ENCODE data around the gene NXPH3. TPM values are rescaled to one million over a fixed set of nuclear protein-coding genes. Genes with fewer than 3 reads are reported as not detected.
"Not testable (repeated sequence)": the region's sequence is repeated elsewhere in the genome, so short reads cannot be mapped to it uniquely, and the experiment has no call there.

The NXPH3 gene
- total RNA-seq = 4.5 TPM
- long read RNA-seq, full-length matches to known transcripts = 2 of 2 reads
- long read RNA-seq, partial matches to known transcripts = 0 of 2 reads
- long read RNA-seq, other reads (novel, unspliced or antisense) = 0 of 2 reads

DNA sequence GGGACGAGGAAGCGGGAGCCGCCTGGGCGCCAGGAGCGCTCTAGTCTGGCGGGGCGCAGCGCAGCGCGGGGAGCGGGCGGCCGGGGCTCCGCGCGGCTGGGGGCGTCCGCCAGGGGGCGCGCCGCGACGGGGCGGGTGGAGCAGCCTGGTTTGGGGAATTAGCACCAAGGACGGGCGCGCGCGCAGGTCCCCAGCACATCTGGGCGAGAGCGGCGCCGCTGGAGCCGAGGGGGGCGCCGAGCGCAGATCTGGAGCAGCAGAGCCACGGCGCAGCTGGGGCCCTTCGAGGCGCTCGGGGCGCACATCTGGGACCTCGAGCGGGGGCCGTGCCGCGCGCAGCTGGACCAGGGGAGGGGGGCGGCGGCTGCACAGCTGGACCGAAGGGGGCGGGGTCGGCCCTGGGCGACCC lies at the start of gene NXPH3:
TSS of gene NXPH3 (plus strand) at position 193 of the 409 bp plus-strand sequence. CDS start 349 bp downstream, outside the sequence.
- intact Hi-C loops (cut with DNase I) = loop anchor here (5.0 kb wide), 1 partner anchor 42 kb away; no protein-coding TSS in a partner anchor
- peak; percentile 88 for DNase-seq (ENCODE audit: missing footprints)
- ATAC-seq = peak; percentile 66

- DNase-seq (ENCODE audit: missing footprints) (peak; percentile 1), ATAC-seq (no peak)
- intact Hi-C loops (cut with DNase I) = no loop called here
Measured at GRCh38 chr17:49527927-49528651, 47.6 kb upstream of the NXPH3 start.

DNA sequence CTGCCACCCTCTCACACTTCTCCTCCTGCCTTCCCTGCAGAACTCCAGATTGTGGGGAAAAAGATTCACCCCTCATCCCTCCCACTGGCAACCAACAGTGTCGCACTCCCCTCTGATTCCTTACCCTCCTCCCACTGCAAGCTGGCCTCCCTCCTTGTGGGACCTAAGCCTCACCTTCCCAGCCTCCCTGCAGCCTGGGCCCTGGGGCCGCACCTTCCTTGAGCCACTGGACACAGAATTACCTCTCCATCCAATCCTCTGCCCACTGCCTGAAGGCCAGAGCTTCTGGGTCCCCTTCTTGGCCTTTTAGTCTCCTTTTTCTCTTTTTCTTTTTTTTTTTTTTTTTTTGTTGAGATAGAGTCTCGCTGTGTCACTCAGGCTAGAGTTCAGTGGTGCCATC lies 46.7 kb upstream of the NXPH3 start:
- ATAC-seq (no peak), DNase-seq (ENCODE audit: missing footprints) (peak; percentile 25)
- intact Hi-C loops (cut with DNase I) = no loop called here

- intact Hi-C loops (cut with DNase I) = no loop called here
- no peak for DNase-seq (ENCODE audit: missing footprints)
- ATAC-seq = no peak
Measured at GRCh38 chr17:49530118-49530517, 45.6 kb upstream of the NXPH3 start.

DNA sequence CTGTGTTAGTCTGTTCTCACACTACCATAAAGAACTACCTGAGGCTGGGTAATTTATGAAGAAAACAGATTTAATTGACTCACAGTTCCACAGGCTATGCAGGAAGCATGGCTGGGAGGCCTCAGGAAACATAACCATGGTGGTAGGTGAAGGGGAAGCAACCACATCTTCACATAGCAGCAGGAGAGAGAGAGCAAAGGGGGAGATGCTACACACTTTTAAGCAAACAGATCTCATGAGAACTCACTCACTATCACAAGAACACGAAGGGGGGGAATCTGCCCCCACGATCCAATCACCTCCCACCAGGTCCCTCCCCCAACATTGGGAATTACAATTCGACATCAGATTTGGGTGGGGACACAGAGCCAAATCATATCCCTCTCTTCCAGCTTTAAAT lies 31.8 kb upstream of the NXPH3 start:
- no peak for DNase-seq (ENCODE audit: missing footprints)
- intact Hi-C loops (cut with DNase I) = no loop called here
- ATAC-seq = no peak

DNA sequence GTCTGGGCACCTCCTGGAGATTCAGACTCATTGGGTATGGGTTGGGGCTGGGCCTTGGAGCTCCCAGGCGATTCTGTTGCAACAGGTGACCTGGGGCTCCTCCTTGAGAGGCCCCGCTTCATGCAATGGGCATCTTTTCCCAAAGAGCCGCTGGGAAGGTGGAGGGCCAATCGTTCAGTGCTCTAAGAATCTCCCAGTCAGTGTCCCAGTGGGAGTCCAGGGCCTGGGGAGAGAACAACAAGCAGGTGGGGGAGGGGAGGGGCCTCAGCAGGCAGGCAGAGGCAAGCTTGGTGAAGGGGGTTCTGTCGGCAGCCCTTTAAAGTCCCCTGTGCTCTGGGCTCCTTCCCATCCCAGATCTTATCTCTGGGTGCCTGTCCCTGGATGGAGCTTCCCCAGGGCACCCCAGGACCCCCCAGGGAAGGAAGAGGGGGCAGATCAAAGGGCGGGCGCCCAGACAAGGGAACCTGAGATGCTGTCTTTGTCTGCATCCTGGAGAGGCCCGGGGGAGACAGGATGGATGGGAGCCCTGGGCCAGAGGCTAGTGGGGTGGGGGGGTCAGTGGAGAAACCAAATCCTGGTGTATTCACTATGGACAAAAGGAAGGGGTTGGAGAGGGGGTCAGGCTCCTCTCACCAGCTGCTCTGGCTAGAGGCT lies 30.5 kb upstream of the NXPH3 start:
- intact Hi-C loops (cut with DNase I) = no loop called here
- ATAC-seq (no peak), DNase-seq (ENCODE audit: missing footprints) (peak; percentile 14)

DNA sequence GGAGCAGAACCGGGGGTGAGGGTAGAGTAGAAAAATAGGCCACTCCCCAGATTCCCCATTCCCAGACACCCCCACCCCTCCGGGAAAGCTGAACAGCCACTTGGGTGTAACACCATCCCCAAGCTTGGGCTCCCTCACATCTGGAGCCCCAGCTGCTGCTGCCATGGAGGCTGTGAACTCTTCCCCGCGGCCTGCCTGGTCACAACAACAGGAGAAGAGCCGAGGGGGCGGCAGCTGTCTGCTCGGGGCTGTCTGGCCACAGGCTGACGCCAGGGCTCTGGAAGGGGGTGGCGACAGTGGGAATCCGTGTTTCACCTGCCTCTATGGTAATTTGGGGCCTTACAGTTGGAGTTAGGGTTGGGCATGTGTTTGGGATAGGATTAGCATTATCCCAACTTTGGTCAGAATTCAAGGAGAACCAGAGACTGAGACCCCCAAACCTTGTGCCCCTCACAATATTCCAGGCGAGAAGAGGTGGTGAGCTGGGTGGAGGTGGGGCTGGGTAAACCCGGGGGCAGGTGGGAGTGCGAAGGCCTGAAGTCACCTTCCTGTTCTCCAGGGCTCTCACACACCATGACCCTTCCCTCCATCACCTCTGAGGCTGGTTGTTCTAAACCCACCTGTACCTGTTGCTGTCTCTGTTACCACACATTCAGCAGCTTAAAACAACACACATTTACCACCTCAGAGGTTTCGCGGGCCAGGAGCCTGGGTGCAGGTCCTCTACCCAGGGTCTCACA lies 29.7 kb upstream of the NXPH3 start:
- DNase-seq (ENCODE audit: missing footprints) = peak; percentile 66
- ATAC-seq = no peak
- intact Hi-C loops (cut with DNase I) = no loop called here

GRCh38 chr17:49546546-49547535 lies 28.8 kb upstream of the NXPH3 start:
- ATAC-seq = no peak
- intact Hi-C loops (cut with DNase I) = no loop called here
- peak; percentile 32 for DNase-seq (ENCODE audit: missing footprints)

GRCh38 chr17:49547566-49547965 lies 28.1 kb upstream of the NXPH3 start:
- ATAC-seq (peak; percentile 84), DNase-seq (ENCODE audit: missing footprints) (peak; percentile 72)
- intact Hi-C loops (cut with DNase I) = no loop called here

- intact Hi-C loops (cut with DNase I) = loop anchor here (2.0 kb wide), 2 partner anchors 51 to 113 kb away; no protein-coding TSS in a partner anchor
Measured at GRCh38 chr17:49548051-49548505, 27.6 kb upstream of the NXPH3 start.

GRCh38 chr17:49548506-49549310 lies 27.0 kb upstream of the NXPH3 start:
- intact Hi-C loops (cut with DNase I) = loop anchor here (2.0 kb wide), 2 partner anchors 52 to 114 kb away; no protein-coding TSS in a partner anchor
- ATAC-seq (peak; percentile 69), DNase-seq (ENCODE audit: missing footprints) (peak; percentile 46)

More at GRCh38 chr17:49548051-49548505, 27.6 kb upstream of the NXPH3 start:
- DNase-seq (ENCODE audit: missing footprints) (peak; percentile 72), ATAC-seq (peak; percentile 77)

DNA sequence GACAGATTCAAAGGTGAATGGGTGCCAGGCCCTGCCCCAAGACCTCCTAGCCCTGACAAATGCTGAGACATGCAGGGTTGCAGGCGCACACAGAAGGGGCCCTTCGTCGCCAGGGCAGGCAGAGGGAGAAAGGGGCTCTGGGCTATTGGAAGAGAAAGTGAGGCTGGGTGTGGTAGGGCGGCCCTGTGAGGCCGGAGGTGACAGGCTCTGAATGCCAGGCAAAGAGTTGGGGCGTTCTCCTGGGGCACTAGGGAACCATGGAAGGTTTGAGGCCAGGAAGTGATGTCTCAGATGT lies 26.4 kb upstream of the NXPH3 start:
- ATAC-seq (no peak), DNase-seq (ENCODE audit: missing footprints) (no peak)
- intact Hi-C loops (cut with DNase I) = loop anchor here (2.0 kb wide), 2 partner anchors 52 to 114 kb away; no protein-coding TSS in a partner anchor

DNA sequence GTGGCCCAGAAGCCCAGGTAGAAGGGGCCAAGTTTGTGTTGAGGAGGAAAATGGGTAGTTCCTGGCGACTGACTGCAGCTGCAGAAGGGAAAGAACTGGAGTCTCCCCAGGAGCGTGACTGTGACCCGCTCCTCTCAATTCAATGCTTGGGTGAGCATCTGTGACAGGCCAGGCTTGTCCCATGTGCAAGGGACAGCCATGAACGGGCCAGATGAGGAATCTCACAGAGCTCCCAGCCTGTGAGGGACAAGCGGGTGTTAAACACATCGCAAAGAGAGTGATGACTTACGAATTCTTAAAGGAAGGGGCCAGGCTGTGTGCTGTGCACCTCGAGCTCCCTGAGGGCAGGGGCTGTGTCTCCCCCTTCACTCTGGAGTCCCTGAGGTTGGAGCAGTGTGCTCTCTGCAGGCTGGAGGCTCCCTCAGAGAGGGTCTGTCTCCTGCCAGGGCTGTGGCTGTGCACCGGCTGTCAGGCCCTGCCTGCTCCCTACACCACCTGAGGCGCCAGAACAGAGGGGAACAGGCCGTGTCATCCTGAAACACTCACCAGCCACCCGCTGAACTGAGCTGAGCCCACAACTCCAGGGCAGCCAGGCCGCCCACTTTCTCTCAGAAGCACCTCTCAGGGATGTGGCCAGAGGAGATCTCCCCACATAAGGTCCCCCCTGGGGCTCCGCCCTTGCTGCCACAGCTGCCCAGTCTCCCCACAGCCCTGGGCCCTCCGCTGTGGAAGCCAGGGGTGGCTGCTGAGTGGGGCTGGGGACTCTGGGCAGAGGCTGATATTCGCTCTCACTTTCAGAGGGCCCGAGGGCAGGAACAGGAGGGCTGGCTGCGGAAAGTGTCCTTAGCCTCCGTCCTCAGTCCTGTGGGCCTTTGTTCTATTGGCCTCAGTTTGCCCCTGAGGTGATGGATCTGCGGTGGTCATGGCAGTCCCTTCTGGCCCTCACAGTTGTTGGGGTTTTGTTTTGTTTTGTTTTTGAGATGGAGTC lies 25.7 kb upstream of the NXPH3 start:
- DNase-seq (ENCODE audit: missing footprints) = peak; percentile 60
- ATAC-seq = no peak
- intact Hi-C loops (cut with DNase I) = loop anchor here (2.0 kb wide), 3 partner anchors 53 to 147 kb away; no protein-coding TSS in a partner anchor

DNA sequence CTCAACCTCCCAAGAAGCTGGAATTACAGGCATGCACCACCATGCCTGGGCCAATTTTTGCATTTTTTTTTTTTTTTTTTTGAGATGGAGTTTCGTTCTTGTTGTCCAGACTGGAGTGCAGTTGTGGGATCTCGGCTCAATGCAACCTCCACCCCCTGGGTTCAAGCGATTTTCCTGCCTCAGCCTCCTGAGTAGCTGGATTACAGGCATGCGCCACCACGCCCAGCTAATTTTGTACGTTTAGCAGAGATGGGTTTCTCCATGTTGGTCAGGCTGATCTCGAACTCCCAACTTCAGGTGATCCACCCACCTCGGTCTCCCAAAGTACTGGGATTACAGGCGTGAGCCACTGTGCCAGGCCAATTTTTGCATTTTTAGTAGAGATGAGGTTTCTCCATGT lies 24.9 kb upstream of the NXPH3 start:
- DNase-seq (ENCODE audit: missing footprints) = peak; percentile 43
- intact Hi-C loops (cut with DNase I) = loop anchor here (2.0 kb wide), 1 partner anchor 148 kb away; no protein-coding TSS in a partner anchor
- not testable (repeated sequence) for ATAC-seq

DNA sequence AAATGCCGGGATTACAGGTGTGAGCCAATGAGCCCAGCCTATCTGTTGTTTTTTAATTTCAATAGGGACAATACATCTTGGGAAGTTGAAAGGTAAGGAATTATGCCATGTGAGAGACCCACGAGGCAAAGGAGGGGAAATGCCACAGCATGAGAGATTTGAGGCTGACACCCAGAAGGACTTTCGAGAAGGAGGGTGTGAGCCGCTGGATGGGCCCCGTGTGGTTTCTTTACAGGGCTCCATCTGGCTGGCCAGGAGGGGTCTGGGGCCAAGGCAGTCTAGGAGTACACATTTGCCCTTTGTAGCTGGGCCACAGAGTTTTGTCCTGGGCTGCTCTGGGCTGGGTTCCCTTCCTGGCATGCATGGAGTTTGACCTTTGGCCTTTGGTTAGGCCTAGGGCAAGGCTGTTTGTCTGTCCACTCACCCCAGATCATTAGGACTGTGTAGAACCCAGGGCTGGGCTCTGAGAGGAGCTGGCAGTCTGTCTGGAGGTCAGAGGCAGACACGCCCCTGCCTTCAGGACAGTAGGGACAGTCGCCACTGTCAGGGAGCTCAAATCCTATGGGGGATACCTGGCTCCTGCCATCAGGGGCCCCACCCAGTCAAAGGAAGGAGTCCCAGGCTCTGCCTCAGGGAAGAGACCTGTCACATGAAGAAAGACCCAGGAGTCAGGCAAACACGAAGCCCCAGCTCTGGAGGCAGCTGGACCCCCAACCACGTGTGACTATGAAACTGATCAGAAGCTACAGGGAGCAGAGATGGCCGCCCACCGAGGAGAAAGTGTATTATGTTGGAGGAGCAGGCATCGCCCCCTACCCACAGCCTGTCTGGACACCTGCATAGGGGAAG lies 24.2 kb upstream of the NXPH3 start:
- ATAC-seq (no peak), DNase-seq (ENCODE audit: missing footprints) (peak; percentile 55)
- intact Hi-C loops (cut with DNase I) = loop anchor here (2.0 kb wide), 1 partner anchor 149 kb away; no protein-coding TSS in a partner anchor
